Measurements from ENCODE around the gene CBLL1.

DNA sequence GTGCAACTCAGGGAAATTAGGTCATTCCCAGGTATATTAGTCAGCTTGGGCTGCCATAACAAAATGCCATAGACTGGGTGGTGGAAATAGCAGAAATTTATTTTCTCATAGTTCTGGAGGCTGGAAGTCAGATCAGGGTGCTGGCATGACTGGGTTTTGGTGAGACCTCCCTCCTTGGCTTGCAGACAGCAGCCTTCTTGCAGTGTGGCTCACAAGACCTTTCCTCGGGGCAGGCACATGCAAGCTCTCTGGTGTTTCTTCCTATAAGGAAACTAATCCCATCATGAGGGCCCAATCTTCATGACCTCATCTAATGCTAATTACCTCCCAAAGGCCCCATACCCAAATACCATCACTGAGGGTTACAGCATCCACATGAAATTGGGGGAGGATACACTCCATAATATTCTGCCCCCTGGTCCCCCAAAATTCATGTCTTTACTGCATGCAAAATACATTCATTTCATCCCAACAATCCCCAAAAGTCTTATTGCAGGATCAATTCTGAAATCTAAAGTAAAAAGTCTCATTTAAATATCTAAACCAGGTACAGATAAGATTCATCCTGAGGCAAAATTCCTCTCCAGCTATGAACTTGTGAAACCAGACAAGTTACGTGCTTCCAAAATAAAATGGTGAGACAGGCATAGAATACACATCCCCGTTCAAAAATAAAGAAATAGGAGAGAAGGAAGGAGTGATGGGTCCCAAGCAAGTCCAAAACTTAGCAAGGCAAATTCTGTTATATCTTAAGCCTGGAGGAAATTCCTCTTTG lies 17.4 kb upstream of the CBLL1 start:
- TF ChIP-seq, protein P1, sequence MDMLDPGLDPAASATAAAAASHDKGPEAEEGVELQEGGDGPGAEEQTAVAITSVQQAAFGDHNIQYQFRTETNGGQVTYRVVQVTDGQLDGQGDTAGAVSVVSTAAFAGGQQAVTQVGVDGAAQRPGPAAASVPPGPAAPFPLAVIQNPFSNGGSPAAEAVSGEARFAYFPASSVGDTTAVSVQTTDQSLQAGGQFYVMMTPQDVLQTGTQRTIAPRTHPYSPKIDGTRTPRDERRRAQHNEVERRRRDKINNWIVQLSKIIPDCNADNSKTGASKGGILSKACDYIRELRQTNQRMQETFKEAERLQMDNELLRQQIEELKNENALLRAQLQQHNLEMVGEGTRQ (IDR thresholded peaks at IDR 0.05; ENCODE audit: borderline replicate concordance, low read depth, low read length) = no peak
- TF ChIP-seq TAF1 (IDR thresholded peaks at IDR 0.05; ENCODE audit: borderline replicate concordance, low read depth, low read length) = no peak
- TF ChIP-seq, protein P2, sequence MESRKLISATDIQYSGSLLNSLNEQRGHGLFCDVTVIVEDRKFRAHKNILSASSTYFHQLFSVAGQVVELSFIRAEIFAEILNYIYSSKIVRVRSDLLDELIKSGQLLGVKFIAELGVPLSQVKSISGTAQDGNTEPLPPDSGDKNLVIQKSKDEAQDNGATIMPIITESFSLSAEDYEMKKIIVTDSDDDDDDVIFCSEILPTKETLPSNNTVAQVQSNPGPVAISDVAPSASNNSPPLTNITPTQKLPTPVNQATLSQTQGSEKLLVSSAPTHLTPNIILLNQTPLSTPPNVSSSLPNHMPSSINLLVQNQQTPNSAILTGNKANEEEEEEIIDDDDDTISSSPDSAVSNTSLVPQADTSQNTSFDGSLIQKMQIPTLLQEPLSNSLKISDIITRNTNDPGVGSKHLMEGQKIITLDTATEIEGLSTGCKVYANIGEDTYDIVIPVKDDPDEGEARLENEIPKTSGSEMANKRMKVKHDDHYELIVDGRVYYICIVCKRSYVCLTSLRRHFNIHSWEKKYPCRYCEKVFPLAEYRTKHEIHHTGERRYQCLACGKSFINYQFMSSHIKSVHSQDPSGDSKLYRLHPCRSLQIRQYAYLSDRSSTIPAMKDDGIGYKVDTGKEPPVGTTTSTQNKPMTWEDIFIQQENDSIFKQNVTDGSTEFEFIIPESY (IDR thresholded peaks at IDR 0.05; ENCODE audit: borderline replicate concordance, low read depth) = no peak
- TF ChIP-seq SIN3A (IDR thresholded peaks at IDR 0.05; ENCODE audit: borderline replicate concordance, low read depth, low read length) = no peak
- TF ChIP-seq EZH2phosphoT487 (IDR thresholded peaks at IDR 0.05; ENCODE audit: borderline replicate concordance, low read depth) = no peak

Data from SK-N-SH (cell line).